H1 (cell line): ENCODE results near the gene ARHGDIG. TPM values are rescaled to one million over a fixed set of nuclear protein-coding genes. Genes with fewer than 3 reads are reported as not detected.

Experiments used
- MAFK ChIP-seq: IDR thresholded peaks from 2 replicates; pipeline ENCODE4 v1.6.1; 2012; ENCODE audit warnings: low read depth, mild to moderate bottlenecking, improper control_type of control experiment, low read length
- NANOG ChIP-seq: IDR thresholded peaks from 2 replicates; pipeline ENCODE4 v1.6.1; 2011; ENCODE audit warnings: low read length, low read depth, mild to moderate bottlenecking, inconsistent platforms; ENCODE audit not compliant: insufficient read depth, poor library complexity, severe bottlenecking
- POU5F1 ChIP-seq: IDR thresholded peaks from 2 replicates; pipeline ENCODE4 v1.6.1; 2011; ENCODE audit warnings: low read depth, mild to moderate bottlenecking, low read length, moderate library complexity
- TAF1 ChIP-seq: IDR thresholded peaks from 2 replicates; pipeline ENCODE4 v1.6.1; 2011; ENCODE audit warnings: mild to moderate bottlenecking, low read depth, low read length
- TAF7 ChIP-seq: optimal IDR thresholded peaks from 2 replicates; pipeline ENCODE3; 2011; ENCODE audit warnings: low read depth, mild to moderate bottlenecking, inconsistent platforms, low read length, moderate library complexity, borderline replicate concordance
- polyA plus RNA-seq, 7 experiments: library from polyadenylated mRNA; depleted of rRNA in 3 of 7; stranded (reverse) in 5 of 7; unstranded in 2 of 7; fragments of >200 nt in 5 of 7; fragments of 200-250 nt in 2 of 7; gene quantifications; 1 replicate in 5 of 7; 2 replicates in 1 of 7; 4 replicates in 1 of 7; pipeline versions ENCODE4 v1.2.1 to v1.2.3, GENCODE V29; 2011 to 2013; ENCODE audit warnings: missing spikeins in 2 of 7, mixed read lengths in 2 of 7
- total RNA-seq: library from RNA; stranded (reverse); fragmentation: NEBNext Ultra II Directional; extraction: Animal tissue kit (Norgen Biotek cat#: 25700); gene quantifications from 2 replicates; pipeline ENCODE4 v1.2.1, GENCODE V29; 2021

The ARHGDIG gene
- total and polyA plus RNA-seq, 2 of the 8 experiments (the other 6 are each of a cell fraction or from before 2014, with no cell fraction given), result 1.2 to 2.9 TPM

DNA sequence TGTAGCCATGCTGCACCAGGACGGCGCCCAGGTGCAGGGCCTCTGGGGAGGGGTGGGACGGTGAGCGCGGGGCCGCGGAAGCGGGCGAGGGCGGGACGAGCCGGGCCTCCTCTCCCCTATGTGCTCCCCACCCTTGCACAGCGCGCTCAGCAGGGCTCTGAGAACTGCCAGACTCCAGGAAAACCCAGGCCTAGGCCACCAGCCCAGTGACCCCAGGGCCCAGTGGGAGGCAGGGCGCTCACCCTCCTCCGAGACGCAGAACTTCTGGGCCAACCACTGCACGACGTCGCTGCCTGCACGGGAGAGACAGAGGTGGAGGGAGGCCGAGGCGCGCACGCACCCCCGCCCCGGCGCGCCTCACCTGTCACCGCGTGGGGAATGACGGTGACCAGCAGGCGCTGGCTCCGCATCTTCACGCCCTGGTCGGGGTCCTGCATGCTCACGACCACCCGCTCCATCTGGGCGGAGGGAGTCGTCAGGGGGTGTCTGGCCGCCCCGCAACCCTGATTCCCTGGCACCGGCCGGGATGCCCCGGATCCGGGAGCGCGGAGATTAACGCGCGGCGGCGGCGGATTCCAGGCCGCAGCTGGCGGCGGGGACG lies 5.2 kb upstream of the ARHGDIG start (continued):
- no peak for TF ChIP-seq TAF1
- TF ChIP-seq POU5F1, result no peak
- TF ChIP-seq MAFK, result no peak
- TF ChIP-seq TAF7, result no peak
- TF ChIP-seq NANOG, result no peak
